Activated CD8-positive, alpha-beta T cell treated with anti-CD3 and anti-CD28 coated beads for 36 hours (primary cell): ENCODE results near the gene TBC1D23. TPM values are rescaled to one million over a fixed set of nuclear protein-coding genes. Genes with fewer than 3 reads are reported as not detected.
"Not testable (repeated sequence)": the region's sequence is repeated elsewhere in the genome, so short reads cannot be mapped to it uniquely, and the experiment has no call there.

Experiments used
- ATAC-seq: fragments of 200-7000 bp; cut with Tn5 transposase; one replicate; pipeline ENCODE4 v1.10.0; 2021; ENCODE audit warnings: mild to moderate bottlenecking, moderate library complexity
- CTCF ChIA-PET: fragments of 350-600 bp; sonication (Branson Sonifier 250); formaldehyde crosslinking; loops from one replicate; lab custom pipeline; 2021; ENCODE audit warnings: antibody characterized with exemption; lab: Charles Lee
- POLR2A ChIA-PET: fragments of 350-600 bp; sonication (Branson Sonifier 250); formaldehyde crosslinking; loops from one replicate; lab custom pipeline; 2021; ENCODE audit warnings: antibody characterized with exemption; lab: Charles Lee
- DNase-seq: peaks from one replicate; pipeline ENCODE4 v3.0.0-alpha.2; 2020
- H3K27ac Mint-ChIP-seq: one replicate; pipeline ENCODE4 v1.8.0; 2021; ENCODE audit warnings: mild to moderate bottlenecking, mixed read lengths
- H3K27me3 Mint-ChIP-seq: one replicate; pipeline ENCODE4 v1.8.0; 2021; ENCODE audit warnings: mixed read lengths
- H3K36me3 Mint-ChIP-seq: one replicate; pipeline ENCODE4 v1.8.0; 2021; ENCODE audit warnings: low read depth, mixed read lengths
- H3K4me1 Mint-ChIP-seq: one replicate; pipeline ENCODE4 v1.8.0; 2021; ENCODE audit warnings: low read depth, mixed read lengths
- H3K4me3 Mint-ChIP-seq: one replicate; pipeline ENCODE4 v1.8.0; 2021; ENCODE audit warnings: mild to moderate bottlenecking, moderate library complexity, mixed read lengths
- H3K9me3 Mint-ChIP-seq: one replicate; pipeline ENCODE4 v1.8.0; 2021; ENCODE audit warnings: mixed read lengths
- CTCF ChIP-seq: fragments of 200-600 bp; IDR thresholded peaks from one replicate; pipeline ENCODE4 v1.8.0; 2022; ENCODE audit warnings: antibody characterized with exemption, mild to moderate bottlenecking
- intact Hi-C: fragments of 100-400 bp; cut with micrococcal nuclease; formaldehyde crosslinking; loops from one replicate; pipeline ENCODE4 v1.10.0; 2022
- total RNA-seq, 2 experiments: library from RNA; stranded (reverse); gene quantifications; one replicate each; pipeline ENCODE4 v1.2.3, GENCODE V29; 2021

The TBC1D23 gene
- total RNA-seq, 2 experiments from 2014 or later, result 14.4 to 20.5 TPM

DNA sequence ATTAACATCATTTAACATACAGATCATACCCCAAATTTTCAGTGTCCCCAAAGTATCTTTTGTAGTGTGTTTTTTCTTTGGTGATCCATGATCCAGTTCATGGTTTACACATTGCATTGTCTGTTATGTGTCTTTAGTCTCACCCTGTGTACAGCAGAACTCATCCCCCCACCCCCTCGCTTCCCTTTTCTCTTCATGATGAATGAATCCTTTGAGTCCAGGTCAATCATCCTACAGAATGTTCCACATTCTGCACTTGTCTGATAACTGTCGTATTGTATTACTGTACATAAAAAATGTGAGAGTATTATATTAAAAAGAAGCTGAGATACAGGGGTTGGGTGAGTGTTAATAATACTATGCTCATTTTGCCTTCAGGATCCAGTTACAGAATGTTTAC is 59.2 kb downstream of the TBC1D23 start:
- Mint-ChIP-seq H3K36me3 (peaks cover 3% of the 10 kb centered on the region), H3K27ac (no peak overlapping the region), H3K4me1 (peaks cover 15% of the 10 kb centered on the region), H3K9me3 (no peaks in the 10 kb centered on the region), H3K27me3 (no peaks in the 10 kb centered on the region), H3K4me3 (no peak overlapping the region)
- DNase-seq (no peak), ATAC-seq (no peak)
- TF ChIP-seq CTCF, result no peak
- ChIA-PET CTCF (interaction anchor here (1.2 kb wide), 1 partner anchor 40 kb away, joined by 3 read pairs; no protein-coding TSS in a partner anchor), POLR2A (no interaction called here)
- intact Hi-C loops, result no loop called here

DNA sequence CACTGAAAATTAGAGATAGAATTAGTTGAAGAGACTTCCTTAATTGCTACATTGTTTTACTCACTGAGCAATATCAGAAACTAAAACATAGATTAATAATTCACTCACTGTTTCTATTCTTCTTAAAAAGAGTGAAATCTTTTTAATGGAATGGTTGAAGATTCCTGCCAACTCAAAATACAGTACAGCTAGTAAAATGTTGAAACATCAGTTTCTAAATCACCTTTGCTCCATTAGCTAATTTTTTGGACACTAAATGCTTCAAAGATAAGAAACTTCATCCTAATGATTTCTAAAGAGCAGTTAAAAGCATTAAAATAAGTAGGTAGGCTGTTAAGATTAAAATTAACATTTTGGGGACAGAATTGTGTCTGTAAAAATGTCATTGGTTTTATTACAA is 63.3 kb downstream of the TBC1D23 start:
- no peak for TF ChIP-seq CTCF
- no peak for DNase-seq
- no peak for ATAC-seq
- ChIA-PET CTCF (interaction anchor here (1.4 kb wide), 1 partner anchor 10 kb away, joined by 3 read pairs; no protein-coding TSS in a partner anchor), POLR2A (no interaction called here)
- no peak overlapping the region for H3K4me3 Mint-ChIP-seq
- H3K27me3 Mint-ChIP-seq, result no peaks in the 10 kb centered on the region
- no peak overlapping the region for H3K27ac Mint-ChIP-seq
- peaks cover 8% of the 10 kb centered on the region for H3K9me3 Mint-ChIP-seq
- H3K4me1 Mint-ChIP-seq, result no peaks in the 10 kb centered on the region
- intact Hi-C loops, result no loop called here
- H3K36me3 Mint-ChIP-seq, result peaks cover 14% of the 10 kb centered on the region

- intact Hi-C loops, result no loop called here
- H3K36me3 Mint-ChIP-seq, result peaks cover 10% of the 10 kb centered on the region
- no peak overlapping the region for H3K4me3 Mint-ChIP-seq
- H3K27me3 Mint-ChIP-seq, result no peaks in the 10 kb centered on the region
- no peaks in the 10 kb centered on the region for H3K4me1 Mint-ChIP-seq
- CTCF ChIA-PET, result interaction anchor here (1.1 kb wide), 1 partner anchor 9 kb away, joined by 3 read pairs; no protein-coding TSS in a partner anchor
- ATAC-seq (no peak), DNase-seq (no peak)
- H3K27ac Mint-ChIP-seq, result no peak overlapping the region
- H3K9me3 Mint-ChIP-seq, result peaks cover 8% of the 10 kb centered on the region
- POLR2A ChIA-PET, result no interaction called here
- no peak for TF ChIP-seq CTCF
These were observed 65.0 kb downstream of the TBC1D23 start for GRCh38 chr3:100325827-100326226.

GRCh38 chr3:100327377-100327776 is 66.6 kb downstream of the TBC1D23 start:
- H3K27ac Mint-ChIP-seq, H3K9me3 Mint-ChIP-seq, H3K27me3 Mint-ChIP-seq, DNase-seq, H3K4me3 Mint-ChIP-seq, ATAC-seq, CTCF ChIA-PET, H3K4me1 Mint-ChIP-seq, intact Hi-C loops: not testable (repeated sequence)
- POLR2A ChIA-PET, result interaction anchor here (1.0 to 1.2 kb wide), 2 partner anchors 8 to 26 kb away, joined by 3 read pairs; no protein-coding TSS in a partner anchor
- peaks cover 10% of the 10 kb centered on the region for H3K36me3 Mint-ChIP-seq

GRCh38 chr3:100329800-100330489 is 69.2 kb downstream of the TBC1D23 start:
- no peak for DNase-seq
- Mint-ChIP-seq H3K4me1 (peaks cover 4% of the 10 kb centered on the region), H3K9me3 (peaks cover 8% of the 10 kb centered on the region), H3K27me3 (no peaks in the 10 kb centered on the region), H3K27ac (no peak overlapping the region), H3K36me3 (peaks cover 10% of the 10 kb centered on the region), H3K4me3 (no peak overlapping the region)
- POLR2A ChIA-PET, result no interaction called here
- TF ChIP-seq CTCF, result no peak
- intact Hi-C loops, result no loop called here
- CTCF ChIA-PET, result interaction anchor here (0.7 kb wide), 1 partner anchor 13 kb away, joined by 3 read pairs; no protein-coding TSS in a partner anchor
- no peak for ATAC-seq
